8988T (cell line): ENCODE results near the gene SPSB2.
"Not testable (repeated sequence)": the region's sequence is repeated elsewhere in the genome, so short reads cannot be mapped to it uniquely, and the experiment has no call there.

Experiments used
- DNase-seq: peaks from one replicate; pipeline ENCODE4 v3.0.0; 2011

SPSB2 gene

GRCh38 chr12:6899837-6900519 is 26.9 kb upstream of the SPSB2 start:
- DNase-seq = no peak

- no peak for DNase-seq
Measured at GRCh38 chr12:6899427-6899826, 26.3 kb upstream of the SPSB2 start.

GRCh38 chr12:6896846-6897435 is 23.8 kb upstream of the SPSB2 start:
- DNase-seq = no peak

GRCh38 chr12:6894321-6894720 is 21.2 kb upstream of the SPSB2 start:
- no peak for DNase-seq

GRCh38 chr12:6892683-6893082 is 19.6 kb upstream of the SPSB2 start:
- not testable (repeated sequence) for DNase-seq

GRCh38 chr12:6891646-6892001 is 18.5 kb upstream of the SPSB2 start:
- no peak for DNase-seq

- DNase-seq = peak; percentile 74
Measured at GRCh38 chr12:6890789-6891645, 17.9 kb upstream of the SPSB2 start.

- DNase-seq = not testable (repeated sequence)
Measured at GRCh38 chr12:6889775-6890573, 16.9 kb upstream of the SPSB2 start.

GRCh38 chr12:6888794-6889193 is 15.7 kb upstream of the SPSB2 start:
- not testable (repeated sequence) for DNase-seq

- DNase-seq = no peak
Measured at GRCh38 chr12:6888360-6888759, 15.3 kb upstream of the SPSB2 start.

GRCh38 chr12:6887460-6887859 is 14.4 kb upstream of the SPSB2 start:
- DNase-seq = no peak

GRCh38 chr12:6886206-6886999 is 13.3 kb upstream of the SPSB2 start:
- DNase-seq = not testable (repeated sequence)

- no peak for DNase-seq
Measured at GRCh38 chr12:6884539-6884938, 11.4 kb upstream of the SPSB2 start.

GRCh38 chr12:6883683-6884082 is 10.6 kb upstream of the SPSB2 start:
- no peak for DNase-seq

GRCh38 chr12:6883252-6883651 is 10.1 kb upstream of the SPSB2 start:
- no peak for DNase-seq

GRCh38 chr12:6879824-6880223 is 6.7 kb upstream of the SPSB2 start:
- not testable (repeated sequence) for DNase-seq

- not testable (repeated sequence) for DNase-seq
Measured at GRCh38 chr12:6874015-6874368, 889 bp upstream of the SPSB2 start.

GRCh38 chr12:6872073-6873048 is 742 bp downstream of the SPSB2 start:
- peak; percentile 81 for DNase-seq

GRCh38 chr12:6871052-6871957 is 1.8 kb downstream of the SPSB2 start:
- peak; percentile 66 for DNase-seq

GRCh38 chr12:6870304-6870703 is 2.8 kb downstream of the SPSB2 start:
- not testable (repeated sequence) for DNase-seq
